Fibroblast of lung (primary cell): ENCODE results near the gene SIRT4. TPM values are rescaled to one million over a fixed set of nuclear protein-coding genes. Genes with fewer than 3 reads are reported as not detected.

Experiments used
- DNase-seq, 2 donors: peaks; one replicate each; pipeline versions ENCODE4 v3.0.0 to v3.0.0-alpha.2; 2010; ENCODE audit warnings: low read depth in 2 of 2
- H2AFZ ChIP-seq: 2 replicates; pipeline ENCODE4 v1.5.1; 2012; ENCODE audit warnings: low read length, control low read depth, inconsistent platforms
- H3K27ac ChIP-seq: 2 replicates; pipeline ENCODE4 v1.5.1; 2011; ENCODE audit warnings: low read length, control low read depth; ENCODE audit not compliant: insufficient read depth
- H3K27me3 ChIP-seq: 2 replicates; pipeline ENCODE4 v1.5.1; 2011; ENCODE audit warnings: mild to moderate bottlenecking, low read length; ENCODE audit not compliant: control insufficient read depth, insufficient read depth
- H3K36me3 ChIP-seq: 2 replicates; pipeline ENCODE4 v1.5.1; 2011; ENCODE audit warnings: low read length; ENCODE audit not compliant: control insufficient read depth, insufficient read depth
- H3K4me1 ChIP-seq: 2 replicates; pipeline ENCODE4 v1.5.1; 2011; ENCODE audit warnings: low read length; ENCODE audit not compliant: control insufficient read depth, insufficient read depth; ENCODE audit errors: extremely low read depth
- H3K4me2 ChIP-seq: 2 replicates; pipeline ENCODE4 v1.5.1; 2011; ENCODE audit warnings: low read length, control low read depth; ENCODE audit not compliant: insufficient read depth; ENCODE audit errors: extremely low read depth
- H3K4me3 ChIP-seq, 4 experiments: fragments of 200-600 bp in 1 of 4; sonication (generic) in 1 of 4; replicated peaks in 1 of 4; 2 replicates each; pipeline ENCODE4 v1.5.1; 2011 to 2016; ENCODE audit warnings: low read length in 4 of 4, low read depth in 3 of 4, mild to moderate bottlenecking in 3 of 4, control low read depth in 2 of 4, inconsistent platforms in 1 of 4, mixed read lengths in 1 of 4; ENCODE audit not compliant: insufficient read depth in 1 of 4; ENCODE audit errors: control extremely low read depth in 1 of 4
- H3K79me2 ChIP-seq: 2 replicates; pipeline ENCODE4 v1.5.1; 2012; ENCODE audit warnings: mild to moderate bottlenecking, low read length, inconsistent platforms; ENCODE audit not compliant: control insufficient read depth, insufficient read depth
- H3K9ac ChIP-seq: 2 replicates; pipeline ENCODE4 v1.5.1; 2011; ENCODE audit warnings: mild to moderate bottlenecking, low read length, control low read depth; ENCODE audit not compliant: insufficient read depth
- H3K9me3 ChIP-seq: 2 replicates; pipeline ENCODE4 v1.5.1; 2012; ENCODE audit warnings: low read depth, low read length; ENCODE audit not compliant: control insufficient read depth, insufficient read depth
- H4K20me1 ChIP-seq: 2 replicates; pipeline ENCODE4 v1.5.1; 2011; ENCODE audit warnings: low read length; ENCODE audit not compliant: control insufficient read depth, insufficient read depth; ENCODE audit errors: extremely low read depth
- CTCF ChIP-seq, 2 donors: IDR thresholded peaks in 1 of 2; conservative IDR thresholded peaks in 1 of 2; 1 replicate in 1 of 2; 2 replicates in 1 of 2; pipeline ENCODE4 v1.5.1; 2011 to 2012; ENCODE audit warnings: low read length in 2 of 2, control low read depth in 1 of 2, inconsistent platforms in 1 of 2, low read depth in 1 of 2, mild to moderate bottlenecking in 1 of 2
- EZH2 ChIP-seq: IDR thresholded peaks from 2 replicates; pipeline ENCODE4 v1.5.1; 2012; ENCODE audit warnings: low read length, control low read depth, mild to moderate bottlenecking; ENCODE audit errors: missing control alignments
- polyA plus RNA-seq, 2 donors: library from polyadenylated mRNA; depleted of rRNA in 1 of 2; stranded (reverse) in 1 of 2; unstranded in 1 of 2; fragments of >200 nt; gene quantifications; 2 replicates each; pipeline ENCODE4 v1.2.1, GENCODE V29; 2011 to 2012; ENCODE audit warnings: missing spikeins in 1 of 2
- total RNA-seq: library from RNA; depleted of rRNA; stranded (reverse); fragments of >200 nt; gene quantifications from 2 replicates; pipeline ENCODE4 v1.2.1, GENCODE V29; 2014

Gene SIRT4
- total and polyA plus RNA-seq, 2 donors (not counting 1 experiment from before 2014, with no cell fraction given) = 1.2 to 2.5 TPM

- Histone ChIP-seq H3K27me3 (no peaks in the 10 kb centered on the region), H3K9me3 (no peaks in the 10 kb centered on the region), H3K4me2 (peak overlapping the region; percentile 99), H3K36me3 (no peaks in the 10 kb centered on the region), H4K20me1 (no peaks in the 10 kb centered on the region), H3K4me1 (peaks cover 20% of the 10 kb centered on the region), H3K4me3 (peak overlapping the region; percentile 67 to 92 (median 85)), H3K27ac (peak overlapping the region; percentile 50), H2AFZ (no peak overlapping the region), H3K79me2 (peaks cover 73% of the 10 kb centered on the region), H3K9ac (peak overlapping the region; percentile 34)
- no peak for TF ChIP-seq CTCF (conservative IDR thresholded peaks at IDR 0.05 in 1 of 2, IDR thresholded peaks at IDR 0.05 in 1 of 2; ENCODE audit: low read depth in 1 of 2, low read length in 2 of 2)
- TF ChIP-seq EZH2 = no peak
- no peak for DNase-seq
Observed at GRCh38 chr12:120262852-120263747, 39.0 kb upstream of the SIRT4 start.

- Histone ChIP-seq H3K4me2 (peak overlapping the region; percentile 99), H3K9ac (peak overlapping the region; percentile 45), H3K27ac (peak overlapping the region; percentile 50), H3K9me3 (no peaks in the 10 kb centered on the region), H3K27me3 (no peaks in the 10 kb centered on the region), H3K4me3 (peak overlapping the region; percentile 67 to 92 (median 85)), H2AFZ (no peak overlapping the region), H3K79me2 (peaks cover 67% of the 10 kb centered on the region), H3K4me1 (peaks cover 16% of the 10 kb centered on the region), H3K36me3 (no peaks in the 10 kb centered on the region), H4K20me1 (no peaks in the 10 kb centered on the region)
- no peak for DNase-seq
- no peak for TF ChIP-seq CTCF (conservative IDR thresholded peaks at IDR 0.05 in 1 of 2, IDR thresholded peaks at IDR 0.05 in 1 of 2; ENCODE audit: low read depth in 1 of 2, low read length in 2 of 2)
- no peak for TF ChIP-seq EZH2
Observed at GRCh38 chr12:120263748-120264085, 38.4 kb upstream of the SIRT4 start.

- no peaks in the 10 kb centered on the region for H4K20me1 ChIP-seq
- TF ChIP-seq CTCF (conservative IDR thresholded peaks at IDR 0.05 in 1 of 2, IDR thresholded peaks at IDR 0.05 in 1 of 2; ENCODE audit: low read depth in 1 of 2, low read length in 2 of 2) (no peak), EZH2 (no peak)
- peak overlapping the region; percentile 67 to 92 (median 85) for H3K4me3 ChIP-seq
- H3K4me1 ChIP-seq = peaks cover 16% of the 10 kb centered on the region
- H2AFZ ChIP-seq = no peak overlapping the region
- peak overlapping the region; percentile 99 for H3K4me2 ChIP-seq
- DNase-seq = no peak
- no peaks in the 10 kb centered on the region for H3K36me3 ChIP-seq
- peaks cover 62% of the 10 kb centered on the region for H3K79me2 ChIP-seq
- H3K9ac ChIP-seq = peak overlapping the region; percentile 77
- peak overlapping the region; percentile 50 for H3K27ac ChIP-seq
- H3K27me3 ChIP-seq = no peaks in the 10 kb centered on the region
- H3K9me3 ChIP-seq = no peaks in the 10 kb centered on the region
Observed at GRCh38 chr12:120264086-120264903, 37.8 kb upstream of the SIRT4 start.
